HG03457 (cell line): ENCODE results near the gene ARMC10.
"Not testable (repeated sequence)": the region's sequence is repeated elsewhere in the genome, so short reads cannot be mapped to it uniquely, and the experiment has no call there.

Experiments
- ATAC-seq: cut with Tn5 transposase; IDR thresholded peaks from one replicate; pipeline ENCODE4 v1.9.1; 2021; ENCODE audit warnings: moderate number of reproducible peaks; ENCODE audit not compliant: unreplicated experiment

The ARMC10 gene

GRCh38 chr7:103121641-103122040 lies 46.7 kb downstream of the ARMC10 start:
- no peak for ATAC-seq

DNA sequence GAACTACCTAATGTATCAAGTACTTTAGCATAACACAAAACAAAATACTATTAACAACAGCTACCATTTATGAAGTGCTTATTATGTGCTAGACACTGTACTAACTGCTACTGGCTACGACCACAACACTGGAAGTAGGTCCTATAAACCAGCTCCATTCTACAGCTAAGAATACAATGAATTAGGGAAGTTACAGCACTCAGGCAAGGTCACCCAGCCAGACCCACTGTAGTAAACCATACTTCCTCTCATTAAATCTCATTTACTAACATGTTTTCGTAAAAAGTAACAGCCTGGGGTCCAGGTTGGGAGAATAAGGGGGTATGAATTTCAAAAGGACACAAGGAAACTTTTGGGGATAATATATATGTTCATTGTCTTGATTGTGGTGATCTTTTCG lies 48.6 kb downstream of the ARMC10 start:
- ATAC-seq, result no peak

GRCh38 chr7:103124429-103124979 lies 49.6 kb downstream of the ARMC10 start:
- no peak for ATAC-seq

GRCh38 chr7:103127006-103127405 lies 52.1 kb downstream of the ARMC10 start:
- no peak for ATAC-seq

DNA sequence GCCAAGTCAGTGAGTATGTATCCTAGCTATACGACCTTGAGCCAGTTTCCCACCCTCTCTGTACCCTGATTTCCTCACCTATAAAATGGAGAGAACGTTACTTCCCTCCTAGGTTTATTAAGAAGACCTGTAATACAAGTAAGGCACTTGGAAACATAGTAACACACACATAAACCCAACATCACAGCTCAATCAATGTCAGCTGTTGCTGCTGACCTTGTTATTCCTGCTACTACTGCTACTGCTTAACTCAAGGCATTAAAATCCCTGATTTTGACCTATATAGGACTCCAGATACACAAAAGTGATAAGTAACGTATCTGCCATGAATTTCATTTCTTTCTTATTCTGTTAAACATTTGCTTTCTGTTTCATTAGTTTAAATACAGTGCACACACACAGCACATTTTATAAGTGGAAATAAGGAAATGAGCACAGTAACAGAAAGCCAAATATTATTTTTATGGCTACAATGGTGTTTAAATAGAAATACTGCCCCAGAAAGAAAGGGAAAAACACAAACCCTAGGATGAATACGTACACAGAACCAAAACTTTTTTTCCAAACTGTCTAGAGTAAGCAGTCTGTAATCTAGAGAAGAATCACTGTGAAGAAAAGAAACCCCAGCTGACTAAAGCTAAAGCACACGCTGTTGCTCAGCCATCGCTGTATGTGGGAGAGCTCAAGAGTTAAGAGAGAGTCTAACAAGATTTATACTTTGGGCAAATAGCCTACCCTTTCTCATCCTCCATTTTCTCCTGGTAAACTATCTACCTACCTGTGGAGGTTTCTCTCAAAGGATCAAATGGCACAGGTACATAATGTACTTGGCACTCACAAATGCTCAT lies 55.0 kb downstream of the ARMC10 start:
- no peak for ATAC-seq

- no peak for ATAC-seq
Measured at GRCh38 chr7:103130901-103131624, 56.1 kb downstream of the ARMC10 start.

GRCh38 chr7:103132995-103133688 lies 58.2 kb downstream of the ARMC10 start:
- ATAC-seq, result no peak

- no peak for ATAC-seq
Measured at GRCh38 chr7:103134836-103135554, 60.1 kb downstream of the ARMC10 start.

DNA sequence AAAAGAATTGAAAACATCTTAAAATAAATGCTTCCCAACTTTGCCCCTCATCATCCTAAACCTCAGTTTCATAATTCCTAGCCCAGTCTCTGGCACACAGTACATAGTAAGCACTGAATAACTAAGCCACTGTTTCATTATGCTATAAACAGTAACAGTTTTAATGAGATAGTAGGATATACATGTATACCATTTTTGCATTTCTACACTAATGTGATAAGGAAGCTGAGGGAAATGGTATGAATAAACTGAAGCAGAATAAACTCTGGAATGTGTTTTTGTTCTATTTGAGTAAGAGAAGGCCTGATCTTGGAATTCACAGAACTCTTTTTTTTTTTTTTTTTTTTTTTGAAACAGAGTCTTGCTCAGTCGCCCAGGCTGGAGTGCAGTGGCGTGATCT lies 65.1 kb downstream of the ARMC10 start:
- ATAC-seq, result no peak

- no peak for ATAC-seq
Measured at GRCh38 chr7:103140685-103141084, 65.7 kb downstream of the ARMC10 start.

DNA sequence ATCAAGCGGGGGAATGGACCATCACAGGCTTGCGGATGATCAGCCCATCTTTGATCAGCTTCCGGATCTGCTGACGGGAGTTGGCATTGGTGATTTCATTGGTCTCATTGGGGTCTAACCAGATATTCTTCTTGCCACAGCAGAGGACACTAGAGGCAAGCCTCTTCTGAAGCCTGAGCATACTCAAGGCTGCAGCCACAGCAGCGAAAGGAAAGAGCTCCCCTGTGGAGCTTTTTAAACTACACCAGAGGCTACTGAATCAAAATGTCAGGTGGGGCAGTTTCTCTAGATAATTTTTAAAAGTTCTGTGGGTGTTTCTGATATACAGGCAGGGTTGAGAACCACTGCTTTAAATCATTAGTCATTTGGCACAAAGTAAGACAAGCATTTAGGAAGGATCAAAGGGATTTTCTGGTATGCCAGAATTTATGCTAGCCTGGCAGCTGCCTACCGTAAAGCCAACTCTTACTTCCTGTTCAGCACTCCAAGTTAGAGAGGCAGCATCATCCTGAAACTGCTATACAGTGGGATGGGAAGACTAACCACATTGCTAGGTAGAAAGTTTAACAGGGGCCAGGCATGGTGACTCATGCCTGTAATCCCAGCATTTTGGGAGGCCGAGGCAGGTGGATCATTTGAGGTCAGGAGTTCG lies 66.9 kb downstream of the ARMC10 start:
- no peak for ATAC-seq

DNA sequence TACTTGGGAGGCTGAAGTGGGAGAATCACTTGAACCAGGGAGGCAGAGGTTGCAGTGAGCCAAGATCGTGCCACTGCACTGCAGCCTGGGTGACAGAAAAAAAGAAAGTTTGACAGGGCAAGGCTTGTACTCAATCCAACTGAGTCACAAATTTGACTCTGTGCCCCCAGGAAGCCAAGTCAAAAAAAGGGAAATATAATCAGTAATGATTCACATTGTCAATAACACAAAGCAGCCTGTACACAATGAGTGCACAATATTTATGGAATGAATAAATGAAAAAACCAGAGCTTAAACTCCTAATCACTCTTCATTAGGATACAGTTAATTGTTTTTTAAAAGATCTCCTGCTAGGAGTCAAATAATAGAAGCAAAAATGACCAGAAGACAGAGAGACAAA lies 67.6 kb downstream of the ARMC10 start:
- ATAC-seq, result no peak

GRCh38 chr7:103143868-103144267 lies 68.9 kb downstream of the ARMC10 start:
- ATAC-seq, result no peak

GRCh38 chr7:103144754-103145153 lies 69.8 kb downstream of the ARMC10 start:
- not testable (repeated sequence) for ATAC-seq

GRCh38 chr7:103148131-103148993 lies 73.4 kb downstream of the ARMC10 start:
- no peak for ATAC-seq
